Stomach (tissue), 4 donors: ENCODE results near the gene CRACDL.

Experiments used
- CTCF ChIP-seq, 7 experiments: fragments of 450-650 bp in 4 of 7; fragments of 200-600 bp in 3 of 7; sonication (generic) in 3 of 7; IDR thresholded peaks; one replicate each; pipeline ENCODE4 v1.5.1; 2016 to 2019; ENCODE audit warnings: antibody characterized with exemption in 7 of 7, control low read depth in 2 of 7, mild to moderate bottlenecking in 1 of 7
- POLR2A ChIP-seq, 4 donors: fragments of 450-650 bp; IDR thresholded peaks; one replicate each; pipeline ENCODE4 v1.6.1; 2016; ENCODE audit warnings: antibody characterized with exemption in 4 of 4, control low read depth in 2 of 4, mild to moderate bottlenecking in 1 of 4, moderate library complexity in 1 of 4
- POLR2AphosphoS5 ChIP-seq, 3 donors: sonication (generic); formaldehyde crosslinking; IDR thresholded peaks; one replicate each; pipeline ENCODE4 v1.6.1; 2016; ENCODE audit warnings: antibody characterized with exemption in 3 of 3

GRCh38 chr2:98880266-98881152 is 55.5 kb downstream of the CRACDL start:
- TF ChIP-seq CTCF (IDR thresholded peaks at IDR 0.05) (no peak), POLR2A (IDR thresholded peaks at IDR 0.05) (no peak), POLR2AphosphoS5 (IDR thresholded peaks at IDR 0.05) (no peak)
